NB4 (cell line): ENCODE data around the gene KLHDC3.

ENCODE experiments used
- CTCF ChIP-seq: IDR thresholded peaks from one replicate; pipeline ENCODE4 v1.5.1; 2012; ENCODE audit warnings: low read depth, low read length
- MAX ChIP-seq: IDR thresholded peaks from 2 replicates; pipeline ENCODE4 v1.6.1; 2011; ENCODE audit warnings: low read depth, low read length
- POLR2A ChIP-seq: IDR thresholded peaks from 2 replicates; pipeline ENCODE4 v1.6.1; 2011; ENCODE audit warnings: mild to moderate bottlenecking; ENCODE audit not compliant: insufficient read length; ENCODE audit errors: extremely low read depth

DNA sequence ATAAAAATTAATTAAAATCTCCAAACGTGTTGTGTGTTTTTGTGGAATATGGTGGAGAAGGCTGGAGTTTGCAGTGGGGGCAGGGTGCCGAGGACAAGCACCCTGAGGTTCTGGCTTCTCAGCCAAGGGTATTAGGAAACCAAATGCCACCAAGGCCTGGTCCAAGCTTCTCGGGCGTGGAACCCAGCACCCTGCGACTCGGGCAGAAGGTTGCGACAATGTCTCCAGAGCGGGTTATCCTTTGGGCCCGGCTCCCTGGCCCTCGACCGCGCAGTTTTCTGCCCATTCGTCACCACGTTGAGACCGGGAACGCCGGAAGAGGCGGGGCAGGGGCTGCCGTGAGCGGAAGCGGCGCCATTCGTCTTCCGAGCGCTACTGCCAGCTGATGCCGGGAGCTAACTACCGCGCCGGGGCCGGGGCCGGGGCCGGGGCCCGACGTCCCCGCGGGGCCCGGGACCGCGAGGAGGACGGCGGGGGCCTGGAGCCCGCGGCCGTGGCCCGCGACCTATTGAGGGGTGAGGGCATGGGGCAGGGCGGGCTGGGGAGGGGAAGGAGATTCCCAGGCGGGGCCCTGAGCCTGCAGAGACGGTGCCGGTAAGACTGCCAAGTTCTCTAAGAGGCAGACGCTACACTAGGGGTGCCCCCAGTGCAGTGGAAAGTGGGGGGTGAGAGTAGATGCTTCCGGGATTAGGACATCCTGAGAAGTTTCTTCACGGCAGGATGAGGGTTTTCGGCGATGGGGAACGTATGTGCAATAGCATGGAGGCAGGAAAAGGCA, 7.4 kb downstream of the KLHDC3 start, which contains the start of gene RRP36:
- TF ChIP-seq POLR2A: no peak
- TF ChIP-seq CTCF: no peak
- TF ChIP-seq MAX: peak; percentile 25; the same call in 1 of the 2 replicates
